HG03064 (cell line): ENCODE results near the gene MAPK12.

Source experiments
- ATAC-seq: cut with Tn5 transposase; IDR thresholded peaks from one replicate; pipeline ENCODE4 v1.9.1; 2021; ENCODE audit warnings: low read depth; ENCODE audit not compliant: unreplicated experiment

The MAPK12 gene

GRCh38 chr22:50236731-50237409 lies 24.6 kb downstream of the MAPK12 start:
- ATAC-seq = no peak

- ATAC-seq = no peak
These were observed 28.3 kb downstream of the MAPK12 start for GRCh38 chr22:50233223-50233622.

- no peak for ATAC-seq
These were observed 28.9 kb downstream of the MAPK12 start for GRCh38 chr22:50232481-50233151.

- ATAC-seq = no peak
These were observed 32.1 kb downstream of the MAPK12 start for GRCh38 chr22:50229370-50229769.

GRCh38 chr22:50228366-50228765 lies 33.1 kb downstream of the MAPK12 start:
- ATAC-seq = no peak

GRCh38 chr22:50227579-50228215 lies 33.8 kb downstream of the MAPK12 start:
- ATAC-seq = no peak

GRCh38 chr22:50226875-50227165 lies 34.7 kb downstream of the MAPK12 start:
- no peak for ATAC-seq

GRCh38 chr22:50226063-50226874 lies 35.2 kb downstream of the MAPK12 start:
- ATAC-seq = no peak

GRCh38 chr22:50225200-50225969 lies 36.1 kb downstream of the MAPK12 start:
- no peak for ATAC-seq

- ATAC-seq = no peak
These were observed 37.4 kb downstream of the MAPK12 start for GRCh38 chr22:50224071-50224470.

GRCh38 chr22:50222508-50222907 lies 39.0 kb downstream of the MAPK12 start:
- ATAC-seq = no peak

GRCh38 chr22:50221410-50222300 lies 39.8 kb downstream of the MAPK12 start:
- ATAC-seq = no peak

- ATAC-seq = no peak
These were observed 40.7 kb downstream of the MAPK12 start for GRCh38 chr22:50220603-50221409.

- no peak for ATAC-seq
These were observed 41.5 kb downstream of the MAPK12 start for GRCh38 chr22:50219800-50220602.

GRCh38 chr22:50218996-50219727 lies 42.3 kb downstream of the MAPK12 start:
- ATAC-seq = no peak

- ATAC-seq = no peak
These were observed 43.1 kb downstream of the MAPK12 start for GRCh38 chr22:50218153-50218995.
